Measurements from ENCODE around the gene FAM53B.

DNA sequence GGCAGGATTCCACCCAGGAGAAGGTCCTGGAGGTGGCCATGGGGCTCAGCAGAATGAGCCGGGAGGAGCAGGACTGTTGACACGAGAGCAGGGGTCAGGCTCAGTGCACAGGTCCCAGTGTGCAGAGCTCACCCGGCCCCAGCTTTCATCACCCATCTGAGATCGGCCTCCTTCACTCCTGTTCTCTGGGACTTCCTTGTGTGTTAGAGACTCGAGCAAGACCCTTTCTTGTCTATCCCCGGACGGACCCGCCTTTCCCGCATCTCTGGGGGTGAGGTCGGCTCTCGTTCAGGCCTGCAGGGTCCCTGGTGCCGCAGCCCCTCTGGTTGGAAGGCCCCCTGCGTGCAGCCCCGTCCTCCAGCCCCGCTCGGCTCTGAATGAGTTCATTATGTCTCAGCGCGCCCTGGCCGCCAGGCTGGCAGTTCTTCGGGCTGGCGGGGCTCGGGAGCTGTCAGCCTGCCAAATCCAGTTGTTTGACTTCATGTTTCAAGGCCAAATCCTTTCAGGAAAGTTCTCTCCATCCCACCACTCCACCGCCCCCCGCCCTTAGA lies 154.6 kb downstream of the FAM53B start:
- TF ChIP-seq POLR2A (IDR thresholded peaks at IDR 0.05; ENCODE audit: low read length) (no peak), GATA1 (IDR thresholded peaks at IDR 0.05; ENCODE audit: low read depth, low read length) (no peak)

Data from erythroblast (primary cell).